GM23338 (cell line): ENCODE measurements around the gene PRSS21. TPM values are rescaled to one million over a fixed set of nuclear protein-coding genes. Genes with fewer than 3 reads are reported as not detected.

Source experiments
- EZH2 ChIP-seq: fragments of 200-600 bp; sonication (generic); IDR thresholded peaks from one replicate; pipeline ENCODE4 v1.8.0; 2017; ENCODE audit warnings: antibody characterized with exemption, mild to moderate bottlenecking, low read depth; ENCODE audit not compliant: unreplicated experiment
- NANOG ChIP-seq: IDR thresholded peaks from 2 replicates; pipeline ENCODE4 v1.6.1; 2016; ENCODE audit warnings: antibody characterized with exemption, borderline replicate concordance
- REST ChIP-seq: IDR thresholded peaks from one replicate; pipeline ENCODE4 v1.6.1; 2018; ENCODE audit warnings: antibody characterized with exemption; ENCODE audit not compliant: unreplicated experiment
- ZNF462 ChIP-seq: fragments of 250-450 bp; sonication (Bioruptor Pico); IDR thresholded peaks from 2 replicates; pipeline ENCODE4 v1.5.0; 2020; ENCODE audit warnings: mild to moderate bottlenecking, moderate library complexity
- polyA plus RNA-seq: library from polyadenylated mRNA; unstranded; fragments of >200 nt; fragmentation: Nextera tagmentation; extraction: Ambion mirVana; gene quantifications from 2 replicates; pipeline ENCODE4 v1.2.1, GENCODE V29; 2016
- total RNA-seq: library from RNA; depleted of rRNA; stranded (reverse); fragments of >200 nt; shearing (Covaris generic); gene quantifications from 2 replicates; pipeline ENCODE4 v1.2.3, GENCODE V29; 2014

Gene PRSS21
- total and polyA plus RNA-seq, 2 experiments from 2014 or later, result 2.4 to 3.1 TPM

- TF ChIP-seq REST (no peak), EZH2 (no peak), NANOG (no peak), ZNF462 (CRISPR knock-in tag) (no peak)
Observed at GRCh38 chr16:2852731-2853507, 35.9 kb downstream of the PRSS21 start (continued).
